Smooth muscle cell (in vitro differentiated cells): ENCODE results near the gene CSAG2. TPM values are rescaled to one million over a fixed set of nuclear protein-coding genes. Genes with fewer than 3 reads are reported as not detected.
"Not testable (repeated sequence)": the region's sequence is repeated elsewhere in the genome, so short reads cannot be mapped to it uniquely, and the experiment has no call there.

Source experiments
- DNase-seq: peaks from one replicate; lab custom pipeline; 2025; ENCODE audit not compliant: unreplicated experiment; lab: John Stamatoyannopoulos, UW
- H2AFZ ChIP-seq: fragments of 200-600 bp; sonication (generic); 2 replicates; pipeline ENCODE4 v1.6.0; 2016; ENCODE audit warnings: antibody characterized with exemption, low read depth, mild to moderate bottlenecking
- H3F3A ChIP-seq: fragments of 200-600 bp; sonication (generic); 2 replicates; pipeline ENCODE4 v1.6.0; 2017; ENCODE audit warnings: antibody characterized with exemption, low read depth
- H3K27ac ChIP-seq: fragments of 200-600 bp; sonication (generic); 2 replicates; pipeline ENCODE4 v1.5.1; 2016; ENCODE audit warnings: low read depth, mild to moderate bottlenecking
- H3K27me3 ChIP-seq: fragments of 200-600 bp; sonication (generic); 2 replicates; pipeline ENCODE4 v1.6.1; 2016; ENCODE audit warnings: low read depth, mild to moderate bottlenecking
- H3K36me3 ChIP-seq: fragments of 200-600 bp; sonication (generic); 2 replicates; pipeline ENCODE4 v1.5.1; 2016; ENCODE audit warnings: low read depth
- H3K4me1 ChIP-seq: fragments of 200-600 bp; sonication (generic); 2 replicates; pipeline ENCODE4 v1.5.1; 2016; ENCODE audit warnings: low read depth
- H3K4me2 ChIP-seq: fragments of 200-600 bp; sonication (generic); 2 replicates; pipeline ENCODE4 v1.6.0; 2016; ENCODE audit warnings: mild to moderate bottlenecking
- H3K4me3 ChIP-seq: fragments of 200-600 bp; sonication (generic); 2 replicates; pipeline ENCODE4 v1.5.1; 2016; ENCODE audit warnings: mild to moderate bottlenecking
- H3K79me2 ChIP-seq: fragments of 200-600 bp; sonication (generic); 2 replicates; pipeline ENCODE4 v1.6.0; 2016; ENCODE audit warnings: low read depth, mild to moderate bottlenecking
- H3K9ac ChIP-seq: fragments of 200-600 bp; sonication (generic); 2 replicates; pipeline ENCODE4 v1.6.0; 2016; ENCODE audit warnings: low read depth
- H3K9me3 ChIP-seq: fragments of 200-600 bp; sonication (generic); replicated peaks from 2 replicates; pipeline ENCODE4 v1.5.1; 2016; ENCODE audit warnings: low read depth
- H4K20me1 ChIP-seq: fragments of 200-600 bp; sonication (generic); 2 replicates; pipeline ENCODE4 v1.6.0; 2016; ENCODE audit warnings: low read depth
- CTCF ChIP-seq: fragments of 200-600 bp; sonication (generic); IDR thresholded peaks from 2 replicates; pipeline ENCODE4 v1.5.1; 2017; ENCODE audit warnings: borderline replicate concordance, mild to moderate bottlenecking, antibody characterized with exemption; ENCODE audit not compliant: insufficient read depth, poor library complexity, severe bottlenecking
- WGBS: methylation state at CpG from one replicate; pipeline ENCODE4 v1.1.7; 2016; ENCODE audit warnings: low lambda C conversion rate; 5-methylcytosine and 5-hydroxymethylcytosine counted together
- polyA plus RNA-seq: library from polyadenylated mRNA; unstranded; fragments of >200 nt; fragmentation: Nextera tagmentation; extraction: Ambion mirVana; gene quantifications from 2 replicates; pipeline ENCODE4 v1.2.1, GENCODE V29; 2016
- total RNA-seq: library from RNA; depleted of rRNA; stranded (reverse); fragments of >200 nt; gene quantifications from 2 replicates; pipeline ENCODE4 v1.2.3, GENCODE V29; 2014

Gene CSAG2
- total and polyA plus RNA-seq, 2 experiments from 2014 or later: not detected

GRCh38 chrX:152735860-152736511 is 26.9 kb upstream of the CSAG2 start:
- H3K27ac ChIP-seq: no peak overlapping the region
- H3K9me3 ChIP-seq: no peaks in the 10 kb centered on the region
- no peaks in the 10 kb centered on the region for H3K79me2 ChIP-seq
- H3K27me3 ChIP-seq: no peaks in the 10 kb centered on the region
- 87% methylated on average over 11 of the region's 12 CpGs for WGBS
- H2AFZ ChIP-seq: no peak overlapping the region
- H3K9ac ChIP-seq: no peak overlapping the region
- no peaks in the 10 kb centered on the region for H3K36me3 ChIP-seq
- no peak overlapping the region for H3K4me2 ChIP-seq
- DNase-seq: no peak
- TF ChIP-seq CTCF: no peak
- H3F3A ChIP-seq: no peaks in the 10 kb centered on the region
- H3K4me1 ChIP-seq: no peaks in the 10 kb centered on the region
- H3K4me3 ChIP-seq: no peak overlapping the region
- H4K20me1 ChIP-seq: no peaks in the 10 kb centered on the region

GRCh38 chrX:152735101-152735500 is 26.0 kb upstream of the CSAG2 start:
- WGBS: 74% methylated on average over 2 of the region's 2 CpGs

GRCh38 chrX:152734143-152734858 is 25.2 kb upstream of the CSAG2 start:
- not testable (repeated sequence) for H3F3A ChIP-seq, H4K20me1 ChIP-seq, H3K4me1 ChIP-seq, H3K9ac ChIP-seq, H3K27ac ChIP-seq, H3K4me3 ChIP-seq, H3K4me2 ChIP-seq, DNase-seq, H3K79me2 ChIP-seq, H3K27me3 ChIP-seq, H3K9me3 ChIP-seq, H2AFZ ChIP-seq, H3K36me3 ChIP-seq
- 86% methylated on average over 20 of the region's 22 CpGs for WGBS

More at GRCh38 chrX:152735101-152735500, 26.0 kb upstream of the CSAG2 start:
- no peak overlapping the region for H3K27ac ChIP-seq
- H3K27me3 ChIP-seq: no peaks in the 10 kb centered on the region
- no peaks in the 10 kb centered on the region for H4K20me1 ChIP-seq
- no peak for TF ChIP-seq CTCF
- no peaks in the 10 kb centered on the region for H3F3A ChIP-seq
- H3K4me3 ChIP-seq: no peak overlapping the region
- H3K4me1 ChIP-seq: no peaks in the 10 kb centered on the region
- no peak overlapping the region for H3K9ac ChIP-seq
- H3K79me2 ChIP-seq: no peaks in the 10 kb centered on the region
- H3K36me3 ChIP-seq: no peaks in the 10 kb centered on the region
- no peak for DNase-seq
- H3K4me2 ChIP-seq: no peak overlapping the region
- H2AFZ ChIP-seq: no peak overlapping the region
- H3K9me3 ChIP-seq: no peaks in the 10 kb centered on the region

- no peaks in the 10 kb centered on the region for H3K9me3 ChIP-seq
- no peaks in the 10 kb centered on the region for H4K20me1 ChIP-seq
- H2AFZ ChIP-seq: no peak within 1 kb of the TSS
- no peak for TF ChIP-seq CTCF
- H3K27me3 ChIP-seq: no peaks in the 10 kb centered on the region
- H3F3A ChIP-seq: no peaks in the 10 kb centered on the region
- H3K79me2 ChIP-seq: no peaks in the 10 kb centered on the region
- DNase-seq: no peak
- no peaks in the 10 kb centered on the region for H3K36me3 ChIP-seq
- no peaks in the 10 kb centered on the region for H3K4me1 ChIP-seq
- whole genome bisulfite sequencing: 92% methylated on average over 16 of the region's 21 CpGs
- H3K4me3 ChIP-seq: no peak within 1 kb of the TSS
- H3K27ac ChIP-seq: no peak within 1 kb of the TSS
- H3K9ac ChIP-seq: no peak within 1 kb of the TSS
- no peak within 1 kb of the TSS for H3K4me2 ChIP-seq
Measured at GRCh38 chrX:152733261-152733975, 24.3 kb upstream of the CSAG2 start, which contains the start of the genes CSAG1 and MAGEA12. CSAG1 (minus strand) TSS chrX:152733721; CDS start chrX:152732460, 1,261 bp downstream. MAGEA12 (plus strand) TSS chrX:152733757; CDS start chrX:152736162, 2,405 bp downstream.
